Retinal pigment epithelial cell (primary cell): Measurements from ENCODE around the gene THOC7.

Experiments
- DNase-seq: peaks from one replicate; pipeline ENCODE4 v3.0.0-alpha.2; 2010; ENCODE audit warnings: low read depth
- H3K4me3 ChIP-seq: 2 replicates; pipeline ENCODE4 v1.5.1; 2011; ENCODE audit warnings: mild to moderate bottlenecking, low read length, control low read depth, moderate library complexity
- CTCF ChIP-seq: conservative IDR thresholded peaks from 2 replicates; pipeline ENCODE4 v1.5.1; 2011; ENCODE audit warnings: low read depth, low read length, control low read depth, inconsistent platforms

THOC7 gene

GRCh38 chr3:63857311-63857710, 6.3 kb downstream of the THOC7 start:
- TF ChIP-seq CTCF = no peak
- H3K4me3 ChIP-seq = no peak overlapping the region
- DNase-seq = peak; percentile 52

DNA sequence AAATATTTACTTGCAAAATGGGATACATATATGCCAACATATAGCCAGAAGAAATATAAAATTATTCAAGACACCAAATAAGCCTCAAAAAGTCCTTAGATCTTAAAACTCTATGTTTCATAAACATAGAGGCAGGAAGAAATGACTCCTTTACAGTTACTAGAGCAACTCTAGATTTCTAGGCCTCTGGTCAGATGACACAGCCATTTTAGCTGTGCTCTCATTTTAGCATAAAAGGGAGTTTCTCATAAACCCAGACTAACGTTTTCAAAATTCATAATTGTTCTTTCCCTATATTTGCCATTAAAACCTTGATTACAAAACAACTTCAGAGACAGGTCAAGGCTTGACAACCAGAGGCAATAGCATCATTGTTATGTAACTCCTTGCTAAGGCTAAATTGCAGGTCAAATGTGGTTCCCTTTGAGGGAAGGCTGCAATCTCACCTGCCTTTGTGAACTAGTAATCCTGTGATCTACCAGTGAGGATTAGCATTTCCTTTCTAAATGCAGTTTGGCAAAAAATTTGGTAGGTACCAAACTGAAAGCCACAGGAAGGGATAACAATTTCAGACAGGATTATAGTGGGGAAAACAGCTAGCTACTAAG, 8.2 kb downstream of the THOC7 start:
- DNase-seq = no peak
- H3K4me3 ChIP-seq = no peak overlapping the region
- no peak for TF ChIP-seq CTCF

GRCh38 chr3:63853106-63853505, 10.5 kb downstream of the THOC7 start:
- TF ChIP-seq CTCF = no peak
- DNase-seq = no peak
- no peak overlapping the region for H3K4me3 ChIP-seq

- no peak overlapping the region for H3K4me3 ChIP-seq
- no peak for TF ChIP-seq CTCF
- no peak for DNase-seq
Observed at GRCh38 chr3:63851287-63851686, 12.3 kb downstream of the THOC7 start.

DNA sequence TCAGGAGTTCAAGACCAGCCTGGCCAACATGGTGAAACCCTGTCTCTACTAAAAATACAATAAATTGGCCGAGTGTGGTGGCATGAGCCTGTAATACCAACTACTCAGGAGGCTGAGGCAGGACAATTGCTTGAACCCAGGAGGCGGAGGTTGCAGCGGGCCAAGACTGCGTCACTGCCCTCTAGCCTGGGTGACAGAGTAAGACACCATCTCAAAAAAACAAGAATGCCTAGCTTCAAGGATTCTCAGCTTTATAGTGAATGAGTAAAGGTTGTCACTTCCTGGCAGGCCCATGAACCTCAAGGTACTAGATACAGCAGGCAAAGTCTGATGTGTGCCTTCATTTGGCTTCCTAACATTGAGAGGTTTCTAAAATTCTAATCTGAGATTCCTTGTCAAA, 14.4 kb downstream of the THOC7 start:
- no peak for DNase-seq
- no peak overlapping the region for H3K4me3 ChIP-seq
- no peak for TF ChIP-seq CTCF

DNA sequence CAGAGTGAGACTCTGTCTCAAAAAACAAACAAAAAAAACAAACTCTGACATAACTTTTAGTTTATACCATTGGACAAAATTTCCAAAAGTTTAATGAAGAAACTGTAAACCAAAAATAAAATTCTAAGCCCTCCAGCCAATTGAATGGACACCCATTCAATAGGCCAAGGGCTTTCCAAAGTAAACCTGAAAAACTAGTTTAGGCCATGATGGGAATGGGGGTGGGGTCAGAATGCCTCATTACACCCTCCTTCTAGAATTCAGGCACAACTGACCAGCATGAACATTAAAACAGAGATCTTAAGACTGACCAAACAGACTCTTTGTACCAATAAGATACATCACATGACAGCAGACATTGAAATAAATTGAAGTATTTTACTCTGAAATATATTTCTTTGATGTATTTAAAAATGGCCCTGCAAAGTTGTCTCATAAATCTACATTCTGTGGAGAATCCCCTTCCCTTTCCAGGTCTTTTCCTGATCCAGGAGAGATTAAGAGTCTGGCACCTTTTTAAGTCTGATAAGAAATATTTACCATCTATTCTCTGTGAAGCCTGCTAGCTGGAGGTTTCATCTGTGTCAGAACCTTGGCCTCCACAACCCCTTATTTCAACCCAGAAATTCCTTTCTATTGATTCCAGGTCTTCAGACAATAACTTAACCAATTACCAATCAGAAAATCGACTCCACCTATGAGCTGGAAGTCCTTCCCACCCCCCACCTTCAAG, 15.7 kb downstream of the THOC7 start:
- no peak for TF ChIP-seq CTCF
- H3K4me3 ChIP-seq = no peak overlapping the region
- DNase-seq = no peak

- no peak for TF ChIP-seq CTCF
- H3K4me3 ChIP-seq = no peak overlapping the region
- DNase-seq = no peak
Observed at GRCh38 chr3:63845215-63845614, 18.4 kb downstream of the THOC7 start.
